NOMO-1 treated with DMSO at 0.1 percent for 48 hours (cell line): Measurements from ENCODE around the gene COL4A2.

Source experiments
- DNase-seq: peaks from one replicate; lab custom pipeline; 2025; ENCODE audit not compliant: unreplicated experiment; lab: John Stamatoyannopoulos, UW

COL4A2 gene

GRCh38 chr13:110467516-110468110 is 160.5 kb downstream of the COL4A2 start:
- DNase-seq = no peak

- no peak for DNase-seq
Observed at GRCh38 chr13:110468986-110469495, 162.0 kb downstream of the COL4A2 start.

- DNase-seq = no peak
Observed at GRCh38 chr13:110469597-110469996, 162.5 kb downstream of the COL4A2 start.

- DNase-seq = no peak
Observed at GRCh38 chr13:110470272-110471009, 163.4 kb downstream of the COL4A2 start.

GRCh38 chr13:110471156-110471832 is 164.2 kb downstream of the COL4A2 start:
- peak; percentile 47 for DNase-seq

GRCh38 chr13:110471833-110472162 is 164.7 kb downstream of the COL4A2 start:
- DNase-seq = peak; percentile 91

- DNase-seq = no peak
Observed at GRCh38 chr13:110472904-110473563, 165.9 kb downstream of the COL4A2 start.

GRCh38 chr13:110474713-110475112 is 167.6 kb downstream of the COL4A2 start:
- DNase-seq = no peak

GRCh38 chr13:110475117-110475516 is 168.0 kb downstream of the COL4A2 start:
- no peak for DNase-seq

GRCh38 chr13:110475550-110476219 is 168.6 kb downstream of the COL4A2 start:
- DNase-seq = no peak

- no peak for DNase-seq
Observed at GRCh38 chr13:110476220-110476617, 169.1 kb downstream of the COL4A2 start.

- DNase-seq = no peak
Observed at GRCh38 chr13:110477706-110478245, 170.7 kb downstream of the COL4A2 start.

- no peak for DNase-seq
Observed at GRCh38 chr13:110478405-110479214, 171.5 kb downstream of the COL4A2 start.

- DNase-seq = no peak
Observed at GRCh38 chr13:110479215-110479545, 172.1 kb downstream of the COL4A2 start.

GRCh38 chr13:110479648-110480047 is 172.6 kb downstream of the COL4A2 start:
- no peak for DNase-seq

GRCh38 chr13:110480161-110480560 is 173.1 kb downstream of the COL4A2 start:
- DNase-seq = no peak

GRCh38 chr13:110483386-110483968 is 176.4 kb downstream of the COL4A2 start:
- DNase-seq = no peak

GRCh38 chr13:110484290-110485048 is 177.4 kb downstream of the COL4A2 start:
- DNase-seq = no peak

GRCh38 chr13:110485604-110486003 is 178.5 kb downstream of the COL4A2 start:
- DNase-seq = no peak
